K562 (cell line): ENCODE results near the gene KCNK1. TPM values are rescaled to one million over a fixed set of nuclear protein-coding genes. Genes with fewer than 3 reads are reported as not detected.

Source experiments
- CTBP1 ChIP-seq: fragments of 450-650 bp; IDR thresholded peaks from 2 replicates; pipeline ENCODE4 v1.6.1; 2016; ENCODE audit warnings: borderline replicate concordance
- FOXA1 ChIP-seq: fragments of 450-650 bp; IDR thresholded peaks from 2 replicates; pipeline ENCODE4 v1.6.1; 2016; ENCODE audit warnings: mild to moderate bottlenecking, borderline replicate concordance
- ILF3 ChIP-seq: fragments of 450-650 bp; IDR thresholded peaks from 2 replicates; pipeline ENCODE4 v1.6.1; 2018; ENCODE audit warnings: antibody characterized with exemption, mild to moderate bottlenecking, moderate library complexity, borderline replicate concordance
- MYC ChIP-seq, 2 experiments: fragments of 250-450 bp in 1 of 2; sonication (Bioruptor Pico) in 1 of 2; IDR thresholded peaks; 2 replicates each; pipeline versions ENCODE4 v1.5.1 to v1.6.1; 2012 to 2021; ENCODE audit warnings: low read depth in 2 of 2, borderline replicate concordance in 1 of 2, improper control_type of control experiment in 1 of 2, low read length in 1 of 2, mild to moderate bottlenecking in 1 of 2, moderate library complexity in 1 of 2
- POLR2A ChIP-seq: fragments of 450-650 bp; conservative IDR thresholded peaks from 2 replicates; pipeline ENCODE4 v1.6.1; 2016
- POLR2B ChIP-seq: fragments of 450-650 bp; IDR thresholded peaks from 2 replicates; pipeline ENCODE4 v1.6.1; 2018; ENCODE audit warnings: low read depth; ENCODE audit not compliant: partially characterized antibody
- PPARD ChIP-seq: fragments of 250-450 bp; sonication (Bioruptor Pico); IDR thresholded peaks from 2 replicates; pipeline ENCODE4 v1.8.0; 2022; ENCODE audit warnings: inconsistent platforms, mild to moderate bottlenecking, moderate library complexity
- RBM22 ChIP-seq: fragments of 200-400 bp; formaldehyde crosslinking; IDR thresholded peaks from 2 replicates; pipeline ENCODE4 v1.6.1; 2018; ENCODE audit warnings: low read length, low read depth; ENCODE audit not compliant: poor library complexity, severe bottlenecking
- RBM25 ChIP-seq: fragments of 200-400 bp; formaldehyde crosslinking; IDR thresholded peaks from 2 replicates; pipeline ENCODE4 v1.6.1; 2018; ENCODE audit warnings: low read length, low read depth, moderate library complexity; ENCODE audit not compliant: severe bottlenecking
- ZBED1 ChIP-seq: IDR thresholded peaks from 2 replicates; pipeline ENCODE4 v1.6.1; 2014
- ZKSCAN8 ChIP-seq: fragments of 200-800 bp; sonication (Bioruptor generic); IDR thresholded peaks from 2 replicates; pipeline ENCODE4 v1.6.1; 2016; ENCODE audit warnings: missing genetic modification characterization, missing compliant biosample characterization
- ZNF24 ChIP-seq: fragments of 450-650 bp; IDR thresholded peaks from 2 replicates; pipeline ENCODE4 v1.6.1; 2016
- ZNF445 ChIP-seq: fragments of 250-450 bp; sonication (Bioruptor Pico); IDR thresholded peaks from 2 replicates; pipeline ENCODE4 v1.4.0; 2020; ENCODE audit warnings: low read depth, mild to moderate bottlenecking, moderate library complexity
- ZNF76 ChIP-seq: fragments of 250-450 bp; sonication (Bioruptor Pico); IDR thresholded peaks from 2 replicates; pipeline ENCODE4 v1.4.0; 2020; ENCODE audit warnings: mild to moderate bottlenecking, moderate library complexity, borderline replicate concordance
- polyA plus RNA-seq, 8 experiments: library from polyadenylated mRNA; depleted of rRNA in 4 of 8; stranded (reverse) in 5 of 8; unstranded in 3 of 8; fragments of >200 nt; fragmentation: Nextera tagmentation in 2 of 8; fragmentation: Illumina TruSeq in 1 of 8; extraction: Ambion mirVana in 2 of 8; extraction: Trizol in 1 of 8; gene quantifications; 2 replicates each; pipeline versions ENCODE4 v1.2.1 to v1.2.3, GENCODE V29; 2011 to 2014; ENCODE audit warnings: inconsistent platforms in 1 of 8, missing spikeins in 1 of 8
- total RNA-seq, 7 experiments: library from RNA; depleted of rRNA in 6 of 7; stranded (reverse); fragments of >200 nt in 6 of 7; fragmentation: Illumina TruSeq in 2 of 7; extraction: Trizol in 2 of 7; gene quantifications; 2 replicates each; pipeline versions ENCODE4 v1.2.1 to v1.2.3, GENCODE V29; 2011 to 2021; ENCODE audit warnings: low replicate concordance in 1 of 7
- TF ChIP-seq, protein P1 (sequence below), 2 experiments: fragments of 450-650 bp in 1 of 2; IDR thresholded peaks; 2 replicates each; pipeline ENCODE4 v1.6.1; 2011 to 2017; ENCODE audit warnings: low read depth in 2 of 2, antibody characterized with exemption in 1 of 2, borderline replicate concordance in 1 of 2, low read length in 1 of 2, mild to moderate bottlenecking in 1 of 2, mixed read lengths in 1 of 2; ENCODE audit not compliant: control insufficient read depth in 1 of 2
- TF ChIP-seq, protein P2 (sequence below): sonication (generic); formaldehyde crosslinking; IDR thresholded peaks from 2 replicates; pipeline ENCODE4 v1.8.1; 2023; ENCODE audit warnings: mild to moderate bottlenecking, missing genetic modification reagents, moderate library complexity
- TF ChIP-seq, protein P3 (sequence below): fragments of 250-450 bp; sonication (Bioruptor Pico); IDR thresholded peaks from 2 replicates; pipeline ENCODE4 v1.5.0; 2021; ENCODE audit warnings: mild to moderate bottlenecking, borderline replicate concordance
- TF ChIP-seq, protein P4 (sequence below): fragments of 450-650 bp; IDR thresholded peaks from 2 replicates; pipeline ENCODE4 v1.6.1; 2016; ENCODE audit warnings: borderline replicate concordance

The KCNK1 gene
- total and polyA plus RNA-seq, 9 of the 15 experiments (the other 6 are each of a cell fraction or from before 2014, with no cell fraction given), result 3.1 to 22.7 (median 6.0) TPM

DNA sequence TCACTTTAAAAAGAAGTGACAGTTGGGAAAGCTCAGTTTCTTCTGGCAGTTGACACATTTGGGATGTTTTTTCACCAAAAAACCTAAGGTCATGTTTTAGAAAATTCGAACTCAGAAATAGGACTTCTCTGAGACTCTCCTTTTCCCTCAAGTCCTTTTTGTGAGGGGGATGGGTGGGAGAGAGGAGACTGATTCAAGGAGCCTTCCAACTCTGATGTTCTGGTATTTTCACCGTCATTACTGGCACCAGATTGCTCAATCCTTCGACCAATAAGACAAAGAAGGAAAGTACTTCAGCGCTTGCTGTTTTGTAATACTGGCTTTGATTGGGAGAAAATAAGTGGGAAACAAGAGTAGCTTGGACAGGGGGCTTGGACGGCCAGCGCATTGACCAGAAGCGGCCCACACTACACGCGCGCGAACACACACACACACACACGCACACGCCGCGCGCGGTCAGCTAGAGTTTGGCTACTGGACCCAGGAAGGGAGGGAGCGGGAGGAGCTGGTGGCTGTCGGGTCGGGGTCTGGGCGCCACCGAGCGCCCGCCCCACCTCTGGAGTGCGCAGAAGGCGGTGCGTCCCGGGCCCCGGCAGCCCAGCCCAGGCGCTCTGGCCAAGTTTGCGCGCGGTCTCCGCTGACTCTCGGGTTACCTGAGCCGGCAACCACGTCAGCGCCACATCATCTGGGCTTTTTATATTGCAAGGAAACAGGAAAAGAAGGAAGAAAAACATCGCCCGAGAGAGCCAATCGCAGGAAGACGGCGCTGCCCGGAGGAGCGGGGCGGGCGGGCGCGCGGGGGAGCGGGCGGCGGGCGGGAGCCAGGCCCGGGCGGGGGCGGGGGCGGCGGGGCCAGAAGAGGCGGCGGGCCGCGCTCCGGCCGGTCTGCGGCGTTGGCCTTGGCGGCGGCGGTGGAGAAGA is at the start of gene KCNK1 (continued):
- TF ChIP-seq, protein P1, sequence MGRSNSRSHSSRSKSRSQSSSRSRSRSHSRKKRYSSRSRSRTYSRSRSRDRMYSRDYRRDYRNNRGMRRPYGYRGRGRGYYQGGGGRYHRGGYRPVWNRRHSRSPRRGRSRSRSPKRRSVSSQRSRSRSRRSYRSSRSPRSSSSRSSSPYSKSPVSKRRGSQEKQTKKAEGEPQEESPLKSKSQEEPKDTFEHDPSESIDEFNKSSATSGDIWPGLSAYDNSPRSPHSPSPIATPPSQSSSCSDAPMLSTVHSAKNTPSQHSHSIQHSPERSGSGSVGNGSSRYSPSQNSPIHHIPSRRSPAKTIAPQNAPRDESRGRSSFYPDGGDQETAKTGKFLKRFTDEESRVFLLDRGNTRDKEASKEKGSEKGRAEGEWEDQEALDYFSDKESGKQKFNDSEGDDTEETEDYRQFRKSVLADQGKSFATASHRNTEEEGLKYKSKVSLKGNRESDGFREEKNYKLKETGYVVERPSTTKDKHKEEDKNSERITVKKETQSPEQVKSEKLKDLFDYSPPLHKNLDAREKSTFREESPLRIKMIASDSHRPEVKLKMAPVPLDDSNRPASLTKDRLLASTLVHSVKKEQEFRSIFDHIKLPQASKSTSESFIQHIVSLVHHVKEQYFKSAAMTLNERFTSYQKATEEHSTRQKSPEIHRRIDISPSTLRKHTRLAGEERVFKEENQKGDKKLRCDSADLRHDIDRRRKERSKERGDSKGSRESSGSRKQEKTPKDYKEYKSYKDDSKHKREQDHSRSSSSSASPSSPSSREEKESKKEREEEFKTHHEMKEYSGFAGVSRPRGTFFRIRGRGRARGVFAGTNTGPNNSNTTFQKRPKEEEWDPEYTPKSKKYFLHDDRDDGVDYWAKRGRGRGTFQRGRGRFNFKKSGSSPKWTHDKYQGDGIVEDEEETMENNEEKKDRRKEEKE (IDR thresholded peaks at IDR 0.05; ENCODE audit: borderline replicate concordance in 1 of 2, control insufficient read depth in 1 of 2, low read depth in 2 of 2, low read length in 1 of 2), result no peak
- TF ChIP-seq POLR2B, result peak; percentile 70
- no peak for TF ChIP-seq ZKSCAN8
- TF ChIP-seq MYC (IDR thresholded peaks at IDR 0.05; ENCODE audit: low read depth, low read length), result no peak
- TF ChIP-seq MYC (CRISPR knock-in tag; IDR thresholded peaks at IDR 0.05; ENCODE audit: borderline replicate concordance, low read depth), result no peak
- TF ChIP-seq, protein P2, sequence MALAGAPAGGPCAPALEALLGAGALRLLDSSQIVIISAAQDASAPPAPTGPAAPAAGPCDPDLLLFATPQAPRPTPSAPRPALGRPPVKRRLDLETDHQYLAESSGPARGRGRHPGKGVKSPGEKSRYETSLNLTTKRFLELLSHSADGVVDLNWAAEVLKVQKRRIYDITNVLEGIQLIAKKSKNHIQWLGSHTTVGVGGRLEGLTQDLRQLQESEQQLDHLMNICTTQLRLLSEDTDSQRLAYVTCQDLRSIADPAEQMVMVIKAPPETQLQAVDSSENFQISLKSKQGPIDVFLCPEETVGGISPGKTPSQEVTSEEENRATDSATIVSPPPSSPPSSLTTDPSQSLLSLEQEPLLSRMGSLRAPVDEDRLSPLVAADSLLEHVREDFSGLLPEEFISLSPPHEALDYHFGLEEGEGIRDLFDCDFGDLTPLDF, result no peak
- TF ChIP-seq, protein P3, sequence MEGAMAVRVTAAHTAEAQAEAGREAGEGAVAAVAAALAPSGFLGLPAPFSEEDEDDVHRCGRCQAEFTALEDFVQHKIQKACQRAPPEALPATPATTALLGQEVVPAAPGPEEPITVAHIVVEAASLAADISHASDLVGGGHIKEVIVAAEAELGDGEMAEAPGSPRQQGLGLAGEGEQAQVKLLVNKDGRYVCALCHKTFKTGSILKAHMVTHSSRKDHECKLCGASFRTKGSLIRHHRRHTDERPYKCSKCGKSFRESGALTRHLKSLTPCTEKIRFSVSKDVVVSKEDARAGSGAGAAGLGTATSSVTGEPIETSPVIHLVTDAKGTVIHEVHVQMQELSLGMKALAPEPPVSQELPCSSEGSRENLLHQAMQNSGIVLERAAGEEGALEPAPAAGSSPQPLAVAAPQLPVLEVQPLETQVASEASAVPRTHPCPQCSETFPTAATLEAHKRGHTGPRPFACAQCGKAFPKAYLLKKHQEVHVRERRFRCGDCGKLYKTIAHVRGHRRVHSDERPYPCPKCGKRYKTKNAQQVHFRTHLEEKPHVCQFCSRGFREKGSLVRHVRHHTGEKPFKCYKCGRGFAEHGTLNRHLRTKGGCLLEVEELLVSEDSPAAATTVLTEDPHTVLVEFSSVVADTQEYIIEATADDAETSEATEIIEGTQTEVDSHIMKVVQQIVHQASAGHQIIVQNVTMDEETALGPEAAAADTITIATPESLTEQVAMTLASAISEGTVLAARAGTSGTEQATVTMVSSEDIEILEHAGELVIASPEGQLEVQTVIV (CRISPR knock-in tag), result no peak
- TF ChIP-seq ZNF76, result no peak
- peak; percentile 51 for TF ChIP-seq CTBP1
- TF ChIP-seq RBM25, result no peak
- TF ChIP-seq, protein P4, sequence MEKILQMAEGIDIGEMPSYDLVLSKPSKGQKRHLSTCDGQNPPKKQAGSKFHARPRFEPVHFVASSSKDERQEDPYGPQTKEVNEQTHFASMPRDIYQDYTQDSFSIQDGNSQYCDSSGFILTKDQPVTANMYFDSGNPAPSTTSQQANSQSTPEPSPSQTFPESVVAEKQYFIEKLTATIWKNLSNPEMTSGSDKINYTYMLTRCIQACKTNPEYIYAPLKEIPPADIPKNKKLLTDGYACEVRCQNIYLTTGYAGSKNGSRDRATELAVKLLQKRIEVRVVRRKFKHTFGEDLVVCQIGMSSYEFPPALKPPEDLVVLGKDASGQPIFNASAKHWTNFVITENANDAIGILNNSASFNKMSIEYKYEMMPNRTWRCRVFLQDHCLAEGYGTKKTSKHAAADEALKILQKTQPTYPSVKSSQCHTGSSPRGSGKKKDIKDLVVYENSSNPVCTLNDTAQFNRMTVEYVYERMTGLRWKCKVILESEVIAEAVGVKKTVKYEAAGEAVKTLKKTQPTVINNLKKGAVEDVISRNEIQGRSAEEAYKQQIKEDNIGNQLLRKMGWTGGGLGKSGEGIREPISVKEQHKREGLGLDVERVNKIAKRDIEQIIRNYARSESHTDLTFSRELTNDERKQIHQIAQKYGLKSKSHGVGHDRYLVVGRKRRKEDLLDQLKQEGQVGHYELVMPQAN, result 0 out of 2 replicates have a peak, but pooled peaks have one; percentile 30
- no peak for TF ChIP-seq PPARD (CRISPR knock-in tag)
- no peak for TF ChIP-seq ZNF445 (CRISPR knock-in tag)
- no peak for TF ChIP-seq RBM22
- TF ChIP-seq ILF3, result no peak
- TF ChIP-seq ZNF24, result no peak
- peak; percentile 76 for TF ChIP-seq POLR2A
- TF ChIP-seq ZBED1, result no peak
- no peak for TF ChIP-seq FOXA1
